Endometrial microvascular endothelial cells (primary cell): ENCODE results near the gene SPACA1. TPM values are rescaled to one million over a fixed set of nuclear protein-coding genes. Genes with fewer than 3 reads are reported as not detected.
"Not testable (repeated sequence)": the region's sequence is repeated elsewhere in the genome, so short reads cannot be mapped to it uniquely, and the experiment has no call there.

ENCODE experiments used
- in situ Hi-C: cut with HindIII; loops from 2 replicates; pipeline ENCODE4 v1.10.0; 2017; ENCODE audit warnings: low sequenced_read_pairs, low pct_unique_long_range_greater_than_20kb; ENCODE audit errors: inconsistent ontology term
- total RNA-seq: library from RNA; depleted of rRNA; stranded (reverse); fragments of >200 nt; gene quantifications from one replicate; pipeline ENCODE4 v1.2.3, GENCODE V29; 2015; ENCODE audit errors: inconsistent ontology term

The SPACA1 gene, protein sequence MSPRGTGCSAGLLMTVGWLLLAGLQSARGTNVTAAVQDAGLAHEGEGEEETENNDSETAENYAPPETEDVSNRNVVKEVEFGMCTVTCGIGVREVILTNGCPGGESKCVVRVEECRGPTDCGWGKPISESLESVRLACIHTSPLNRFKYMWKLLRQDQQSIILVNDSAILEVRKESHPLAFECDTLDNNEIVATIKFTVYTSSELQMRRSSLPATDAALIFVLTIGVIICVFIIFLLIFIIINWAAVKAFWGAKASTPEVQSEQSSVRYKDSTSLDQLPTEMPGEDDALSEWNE
- not detected for total RNA-seq

DNA sequence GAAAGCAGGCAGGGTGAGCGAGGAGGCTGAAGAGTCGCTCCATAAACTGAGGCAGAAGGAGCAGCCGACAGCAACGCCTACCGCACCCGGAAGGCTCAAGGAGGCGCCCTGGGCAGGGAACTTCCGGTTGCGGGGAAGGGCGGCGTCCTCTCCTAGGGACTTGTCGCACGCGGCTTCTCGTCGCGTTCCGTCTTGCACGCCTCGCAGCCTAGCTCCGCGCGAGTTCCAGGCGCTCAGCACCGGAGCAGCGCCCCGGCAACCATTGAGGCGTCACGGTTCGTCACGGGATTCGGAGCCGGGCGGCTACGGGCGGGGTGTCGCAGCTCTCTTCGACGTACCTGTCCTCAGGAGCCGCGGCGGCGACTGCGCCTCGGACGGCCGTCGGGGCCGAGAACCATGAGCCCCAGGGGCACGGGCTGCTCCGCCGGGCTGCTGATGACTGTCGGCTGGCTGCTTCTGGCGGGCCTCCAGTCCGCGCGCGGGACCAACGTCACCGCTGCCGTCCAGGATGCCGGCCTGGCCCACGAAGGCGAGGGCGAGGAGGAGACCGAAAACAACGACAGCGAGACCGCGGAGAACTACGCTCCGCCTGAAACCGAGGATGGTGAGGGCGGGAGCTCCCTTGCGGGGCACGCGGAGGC lies at the start of gene SPACA1:
SPACA1 (plus strand) TSS at position 332 of the 641 bp plus-strand sequence; CDS start at position 397, 65 bp downstream.
- in situ Hi-C loops, result no loop called here

DNA sequence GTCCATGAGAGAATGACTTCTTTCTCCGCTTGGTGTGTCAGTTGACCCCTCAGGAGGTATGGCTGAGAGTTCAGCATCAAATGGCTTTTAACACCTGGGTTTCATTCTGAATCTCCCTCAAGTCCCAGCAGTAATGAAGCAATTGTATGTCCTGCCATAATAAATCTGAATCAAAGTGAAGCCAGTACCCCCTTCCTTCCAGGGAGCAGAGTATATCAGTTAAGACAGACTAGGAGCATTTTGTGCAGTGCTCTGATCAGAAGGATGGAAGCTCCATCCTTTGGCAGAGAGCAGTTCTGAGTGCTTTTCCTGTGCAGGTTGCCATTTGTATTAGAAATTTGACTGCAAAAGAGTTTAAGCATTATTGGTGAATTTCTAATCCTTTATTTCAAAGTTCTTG lies 46.9 kb upstream of the SPACA1 start:
- in situ Hi-C loops, result no loop called here

DNA sequence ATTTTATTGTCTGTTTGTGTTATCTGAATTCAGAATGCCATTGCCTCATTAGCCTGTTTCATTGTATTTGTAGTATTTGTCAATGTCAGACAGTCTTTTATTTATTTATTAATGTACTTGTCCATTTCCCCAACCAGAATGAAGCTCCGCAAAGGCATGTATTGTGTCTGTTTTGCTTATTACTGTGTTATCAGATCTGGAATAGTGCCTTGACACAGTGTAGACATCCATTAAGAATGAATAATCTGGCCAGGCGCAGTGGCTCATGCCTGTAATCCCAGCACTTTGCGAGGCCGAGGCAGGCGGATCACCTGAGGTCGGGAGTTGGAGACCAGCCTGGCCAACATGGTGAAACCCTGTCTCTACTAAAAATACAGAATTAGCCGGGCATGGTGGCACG lies 46.4 kb upstream of the SPACA1 start:
- in situ Hi-C loops, result not testable (repeated sequence)

DNA sequence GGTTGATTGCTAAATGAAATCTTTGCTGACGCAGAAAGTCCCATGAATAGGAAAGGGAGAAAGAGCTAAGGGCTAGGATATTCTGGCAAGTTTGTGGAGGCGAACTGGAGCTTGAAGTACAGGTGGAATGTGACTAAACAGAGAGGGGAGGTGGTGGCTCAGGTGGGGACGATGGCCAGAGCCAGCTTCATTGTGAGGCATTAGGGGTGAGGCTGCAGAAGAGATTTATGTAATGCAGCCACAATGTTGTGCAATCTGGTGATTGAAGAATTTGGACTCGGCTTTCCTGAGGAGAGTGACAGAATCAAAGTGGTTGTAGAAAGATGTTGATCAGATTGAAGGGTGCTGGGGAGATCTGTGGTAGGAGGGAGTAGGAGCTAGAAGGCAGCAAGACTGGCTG lies 42.9 kb upstream of the SPACA1 start:
- in situ Hi-C loops, result no loop called here

DNA sequence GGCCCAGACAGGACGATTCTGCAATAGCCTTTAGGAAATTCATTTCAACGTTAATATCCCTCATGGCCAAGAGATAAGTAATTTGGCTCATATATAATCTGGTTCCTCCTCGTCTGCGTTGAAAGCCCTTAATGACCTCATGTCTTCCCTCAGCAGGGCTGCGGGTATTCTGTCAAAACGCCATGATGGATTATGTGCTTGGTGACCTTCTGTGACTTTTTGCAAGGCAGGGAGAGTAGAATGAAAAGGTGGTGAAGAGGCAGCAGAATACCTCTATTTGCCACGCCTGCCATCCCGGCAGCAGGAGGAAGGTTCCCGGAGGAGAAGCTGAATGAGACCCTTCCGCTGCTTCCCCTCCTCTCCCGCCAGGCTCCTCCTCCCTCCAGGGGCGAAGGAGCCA lies 41.1 kb upstream of the SPACA1 start:
- in situ Hi-C loops, result no loop called here

DNA sequence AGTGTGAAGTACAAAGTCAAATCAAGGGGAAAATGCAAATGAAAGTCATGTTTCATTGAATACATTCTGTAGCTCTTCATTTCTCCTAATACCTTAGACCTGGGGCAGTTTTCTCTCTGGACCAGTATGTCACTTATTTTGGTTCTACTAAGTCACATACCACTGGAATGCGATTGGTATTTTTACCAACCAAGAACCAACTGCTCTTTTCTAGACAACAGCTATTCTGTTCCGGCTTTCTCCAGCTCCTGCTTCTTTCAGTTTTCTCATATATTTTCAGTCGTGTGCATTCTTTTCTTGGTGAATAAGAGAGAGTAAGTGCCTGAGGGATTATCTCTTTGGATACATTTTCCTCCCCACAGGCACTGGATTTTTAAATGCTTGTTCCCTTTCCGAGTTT lies 39.2 kb upstream of the SPACA1 start:
- in situ Hi-C loops, result no loop called here

DNA sequence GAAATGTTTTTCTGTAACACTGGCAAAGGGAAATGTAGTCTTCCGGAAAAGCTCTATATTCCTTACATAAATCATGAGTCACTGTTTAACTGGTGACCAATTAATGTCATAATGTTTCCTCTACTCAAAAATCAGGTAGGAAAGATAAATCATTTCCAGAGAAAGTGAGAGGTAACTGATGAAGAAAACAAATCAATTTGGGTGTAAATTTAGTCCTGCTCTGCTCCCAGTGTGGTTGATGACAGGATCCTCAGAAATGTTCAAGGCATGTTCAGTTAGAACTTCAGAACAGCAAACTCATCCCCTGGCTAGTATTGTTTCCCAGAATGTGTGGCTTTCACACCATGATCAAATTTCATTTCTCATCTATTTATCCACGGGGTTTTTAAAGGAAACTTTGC lies 38.8 kb upstream of the SPACA1 start:
- in situ Hi-C loops, result no loop called here

DNA sequence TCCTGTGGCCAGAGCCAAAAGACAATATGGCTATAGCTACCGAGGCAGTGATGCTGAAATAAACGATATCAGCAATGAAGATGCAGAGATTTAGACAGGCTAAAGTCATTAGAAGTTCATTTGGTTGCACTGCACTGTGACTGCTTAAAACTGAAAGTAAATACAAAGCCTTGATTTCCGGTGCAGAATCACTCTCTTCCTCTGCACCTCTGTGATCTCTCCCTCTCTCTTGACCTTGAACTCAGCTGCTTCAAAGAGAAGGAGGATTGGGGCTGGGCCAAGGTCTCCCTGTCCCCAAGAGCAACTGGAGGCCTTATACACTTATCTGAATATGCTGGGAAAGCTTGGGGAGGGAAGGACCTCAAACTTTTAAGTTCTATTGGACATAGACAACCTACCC lies 34.6 kb upstream of the SPACA1 start:
- in situ Hi-C loops, result no loop called here

DNA sequence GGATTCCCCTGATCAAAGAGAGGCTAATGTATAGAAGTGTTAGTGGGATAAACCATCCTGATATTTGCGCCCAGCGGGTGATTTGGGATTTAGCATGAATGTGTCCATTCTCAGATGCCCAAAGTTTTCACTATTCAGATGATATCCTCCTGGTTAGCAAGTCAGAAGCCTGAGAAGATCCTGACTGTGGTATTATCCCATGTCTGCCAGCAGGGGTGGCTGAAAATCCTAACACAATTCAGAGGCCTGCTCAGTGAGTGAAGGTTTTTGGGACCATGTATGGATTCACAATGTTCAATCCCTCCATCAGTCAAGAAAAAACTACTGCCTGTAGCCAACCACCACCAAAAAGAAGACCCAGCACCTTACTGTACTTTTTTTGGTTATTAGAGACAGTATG lies 34.1 kb upstream of the SPACA1 start:
- in situ Hi-C loops, result no loop called here

DNA sequence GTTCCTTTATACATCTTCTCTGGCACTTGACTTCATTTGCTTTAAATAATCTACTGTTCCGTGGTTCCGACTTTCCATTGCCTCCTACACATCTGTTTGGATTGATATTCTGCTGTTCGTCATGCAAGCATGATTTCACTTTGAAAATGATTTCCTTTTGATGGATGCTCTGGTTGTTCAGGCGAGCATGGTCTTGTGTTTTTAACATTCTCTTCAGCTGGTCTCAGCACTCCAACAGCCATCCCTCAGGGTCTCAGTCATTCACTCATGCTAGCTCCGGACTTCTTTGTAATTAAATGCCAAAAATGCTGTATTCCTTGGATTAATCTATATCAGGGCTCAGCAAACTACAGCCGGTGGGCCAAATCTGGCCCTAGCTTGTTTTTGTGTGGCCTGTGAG lies 27.2 kb upstream of the SPACA1 start:
- in situ Hi-C loops, result no loop called here

DNA sequence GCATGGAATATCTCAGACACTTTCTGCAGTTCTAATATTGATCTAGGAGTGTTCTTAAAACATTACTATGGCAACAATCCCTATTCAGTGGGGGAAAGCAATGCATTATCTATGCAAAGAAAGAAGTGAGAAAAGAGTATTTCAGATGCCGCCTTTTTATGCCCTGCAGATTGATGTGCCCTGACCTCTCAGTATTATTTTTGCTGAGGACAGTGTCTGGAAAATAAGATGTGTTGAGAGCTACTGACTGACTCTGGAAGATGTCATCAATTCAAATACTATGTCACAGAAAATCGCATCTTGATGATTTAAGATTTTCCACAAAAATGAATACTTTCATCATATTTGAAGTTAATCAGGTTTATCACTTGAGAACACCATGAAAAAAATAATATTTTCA lies 22.9 kb upstream of the SPACA1 start:
- in situ Hi-C loops, result no loop called here

DNA sequence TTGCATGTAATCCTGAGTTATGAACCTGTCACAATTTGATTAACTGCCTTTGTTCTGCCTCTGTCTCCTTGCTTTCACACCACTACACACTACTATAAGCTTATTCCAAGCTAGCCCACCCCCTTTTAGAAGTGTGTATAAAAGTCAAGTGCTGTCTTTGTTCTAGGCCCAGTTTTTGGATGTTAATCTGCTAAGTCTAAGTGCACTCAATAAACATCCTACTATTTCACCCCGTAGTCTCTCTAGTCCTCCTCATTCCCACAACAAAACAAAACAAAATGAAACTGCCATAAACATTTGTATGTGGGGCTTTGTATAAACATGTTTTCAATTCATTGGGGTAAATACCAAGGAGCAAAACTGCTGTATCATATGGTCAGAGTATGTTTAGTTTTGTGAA lies 16.1 kb upstream of the SPACA1 start:
- in situ Hi-C loops, result no loop called here

DNA sequence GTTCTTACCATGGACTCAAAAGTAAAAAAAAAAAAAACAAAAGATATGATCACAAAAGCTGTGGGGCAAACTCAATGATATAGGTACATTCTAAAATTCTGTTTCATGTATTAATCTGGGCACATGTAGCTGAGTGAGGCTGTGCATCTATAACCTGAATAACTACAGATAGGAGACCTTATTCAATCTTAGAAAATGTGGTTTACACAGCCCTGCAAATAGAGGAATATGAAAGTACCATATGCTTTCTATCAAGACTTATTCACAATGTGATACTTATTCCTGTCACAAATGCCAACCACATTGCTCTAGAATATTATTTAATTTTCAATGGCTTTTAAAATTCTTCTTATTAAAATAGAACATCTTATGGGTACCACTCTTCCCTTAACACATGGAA lies 3.1 kb upstream of the SPACA1 start:
- in situ Hi-C loops, result no loop called here

DNA sequence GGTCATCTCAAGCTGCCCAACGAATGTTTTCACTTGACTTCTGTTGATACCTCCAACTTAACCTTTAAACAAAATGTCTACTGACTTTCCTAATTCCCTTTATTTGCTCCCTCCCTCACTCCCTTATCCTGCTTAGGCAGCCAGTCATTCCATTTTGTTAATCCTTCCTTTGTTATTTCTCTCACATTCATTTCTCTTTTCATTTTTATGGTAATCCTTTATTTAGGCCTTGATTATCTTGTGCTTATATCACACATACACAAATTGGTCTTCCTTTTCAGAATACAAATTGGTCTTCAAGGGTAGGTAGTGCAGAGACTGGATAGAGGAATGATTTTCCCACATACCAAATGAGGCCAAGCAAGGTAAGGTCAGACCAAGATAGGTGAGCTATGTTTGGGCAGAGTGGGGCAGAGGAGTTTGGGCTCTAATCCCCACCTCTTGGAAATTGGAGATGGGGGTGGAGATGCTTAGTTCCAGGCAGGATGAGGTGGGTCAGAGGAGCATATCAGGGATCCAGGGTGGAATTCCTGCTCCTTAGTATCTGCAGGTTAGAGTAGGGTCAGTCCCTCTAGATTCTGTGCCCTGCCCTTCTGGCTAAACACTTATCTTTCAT lies 2.0 kb upstream of the SPACA1 start:
- in situ Hi-C loops, result no loop called here

DNA sequence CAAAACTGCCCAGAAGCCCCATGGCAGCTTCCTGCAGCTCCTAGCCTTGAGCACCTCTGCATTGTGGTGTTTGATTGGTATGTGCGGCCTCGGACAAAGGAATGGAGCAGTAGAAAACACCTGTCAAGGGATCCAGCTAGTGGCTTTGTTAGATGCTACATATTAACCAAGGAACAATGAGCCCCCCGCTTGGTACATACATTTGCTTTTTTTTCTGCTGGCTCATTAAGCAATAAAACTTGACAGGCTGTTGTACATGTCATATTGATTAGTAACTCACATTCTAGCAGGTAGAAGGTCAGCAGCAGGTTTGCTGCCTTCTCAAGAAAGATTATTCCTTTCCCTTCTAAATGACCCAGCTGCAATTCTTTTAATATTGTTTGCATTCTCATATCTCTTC lies 937 bp downstream of the SPACA1 start:
- in situ Hi-C loops, result no loop called here

DNA sequence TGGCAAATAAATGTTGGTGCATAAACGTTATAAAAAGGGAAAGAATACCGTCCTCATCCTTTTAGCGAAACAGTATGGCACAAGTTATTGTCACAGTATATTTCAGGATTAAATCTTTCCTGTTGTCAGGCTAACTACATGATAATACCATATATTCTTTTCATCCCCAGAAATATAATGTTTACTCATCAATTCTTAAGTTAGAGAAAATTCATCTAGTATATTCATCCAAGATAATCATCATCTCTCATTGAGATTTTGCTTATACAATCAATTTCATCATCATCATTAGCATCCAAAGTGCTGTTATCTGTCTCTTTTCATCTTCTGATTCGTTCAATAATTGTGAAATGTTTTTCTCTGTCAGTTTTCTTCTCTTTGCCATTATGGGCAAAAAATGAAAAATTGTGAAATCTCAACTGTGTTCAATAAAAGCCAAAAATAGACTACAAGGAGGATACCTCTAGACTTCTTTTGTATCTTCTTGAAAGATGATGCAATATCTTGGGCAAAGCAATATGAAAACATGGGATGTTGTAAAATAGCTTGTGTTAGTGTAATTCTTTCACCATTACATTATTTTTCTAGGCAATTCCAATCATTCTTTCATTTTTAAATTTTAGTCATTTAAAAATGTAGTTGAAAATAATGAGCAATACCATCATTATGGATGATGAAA lies 2.6 kb downstream of the SPACA1 start:
- in situ Hi-C loops, result no loop called here

DNA sequence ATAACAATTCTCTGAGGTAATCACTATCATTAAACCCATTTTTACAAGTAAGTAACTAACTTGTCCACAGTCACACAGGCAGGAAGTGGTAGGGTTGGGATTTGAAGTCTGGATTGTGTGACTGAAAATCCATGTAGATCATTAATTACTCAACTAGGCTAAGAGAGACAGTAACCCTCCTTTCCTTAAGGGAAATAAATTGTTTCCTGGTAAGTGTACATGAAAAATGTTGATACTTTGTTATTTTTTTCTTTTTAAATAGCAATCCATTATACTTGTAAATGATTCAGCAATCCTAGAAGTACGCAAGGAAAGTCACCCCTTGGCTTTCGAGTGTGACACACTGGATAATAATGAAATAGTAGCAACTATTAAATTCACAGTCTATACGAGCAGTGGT lies 11.6 kb downstream of the SPACA1 start:
- in situ Hi-C loops, result no loop called here

DNA sequence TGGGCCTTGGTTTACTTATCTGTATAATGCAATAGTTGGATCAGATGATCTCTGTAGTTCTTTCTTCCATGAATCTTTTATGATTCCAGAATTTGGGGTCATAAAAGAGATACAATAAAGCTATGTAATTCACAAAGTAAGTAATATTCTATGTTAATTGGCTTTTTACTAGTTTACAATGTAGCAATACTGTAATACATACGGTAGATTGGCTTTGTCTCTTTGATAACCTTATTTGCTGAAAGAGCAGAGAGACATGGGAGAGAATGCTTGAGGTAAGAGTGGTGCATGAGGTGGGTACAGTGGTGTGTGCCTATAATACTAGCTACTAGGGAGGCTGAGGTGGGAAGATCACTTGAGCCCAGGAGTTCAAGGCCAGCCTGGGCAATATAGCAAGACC lies 14.7 kb downstream of the SPACA1 start:
- in situ Hi-C loops, result no loop called here

DNA sequence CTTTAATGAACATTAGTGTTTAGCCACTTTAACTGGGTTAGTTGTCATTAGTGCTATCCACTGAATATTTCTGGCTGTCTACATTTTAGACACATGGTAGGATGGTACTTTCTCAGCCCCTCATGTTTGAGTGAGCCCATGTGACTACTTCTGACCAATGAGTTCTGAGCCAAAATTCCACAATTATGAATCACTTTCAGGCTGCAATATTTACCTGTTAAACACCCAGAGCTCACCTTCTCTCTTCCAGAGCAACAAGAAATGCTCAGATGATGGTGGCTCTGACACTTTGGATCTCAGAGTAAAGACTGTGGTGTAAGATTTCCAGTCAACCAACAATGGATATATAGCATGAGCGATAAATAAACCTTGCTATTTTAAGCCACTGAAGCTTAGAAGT lies 24.8 kb downstream of the SPACA1 start:
- in situ Hi-C loops, result no loop called here

DNA sequence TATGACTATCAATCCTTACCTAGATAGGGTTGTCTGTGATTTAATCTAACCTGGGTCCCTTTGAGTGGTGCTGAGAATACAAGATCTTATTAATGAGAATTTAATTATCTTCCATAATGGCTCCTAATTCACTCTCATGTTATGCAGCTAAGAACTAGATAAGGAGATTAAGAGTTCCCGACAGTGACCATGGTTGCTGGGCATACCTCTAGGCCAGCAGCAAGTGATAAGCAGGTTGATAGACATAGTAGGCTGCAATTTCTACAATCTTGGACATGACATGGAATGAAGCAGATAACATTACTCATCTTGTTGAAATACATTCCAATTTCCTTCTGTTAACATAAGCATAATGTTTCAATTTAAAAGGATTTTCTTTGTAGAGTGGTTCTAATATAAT lies 27.1 kb downstream of the SPACA1 start:
- in situ Hi-C loops, result no loop called here
